IMR-90 (cell line): ENCODE data around the gene GSS. TPM values are rescaled to one million over a fixed set of nuclear protein-coding genes. Genes with fewer than 3 reads are reported as not detected.

Experiments used
- ATAC-seq: fragments of 200-7000 bp; cut with Tn5 transposase; 2 replicates; pipeline ENCODE4 v1.9.1; 2020; ENCODE audit warnings: low read depth, mild to moderate bottlenecking, moderate library complexity
- BruUV-seq: library from RNA; stranded (reverse); fragments of 400-500 nt; replicated peaks from 2 replicates; lab custom pipeline; 2021; lab: Mats Ljungman, UMichigan
- CTCF ChIA-PET: fragments of 300-600 bp; formaldehyde crosslinking; extraction: SDS; loops from one replicate; lab custom pipeline; 2021; ENCODE audit warnings: antibody characterized with exemption; lab: Yijun Ruan, JAX
- POLR2A ChIA-PET: fragments of 300-600 bp; sonication (Branson Sonifier 250); formaldehyde crosslinking; loops from one replicate; lab custom pipeline; 2022; ENCODE audit warnings: antibody characterized with exemption; ENCODE audit not compliant: unreplicated experiment; lab: Charles Lee
- DNase-seq: peaks from one replicate; pipeline ENCODE4 v3.0.0; 2013
- H2AFZ ChIP-seq: replicated peaks from 2 replicates; pipeline ENCODE3; 2013; ENCODE audit warnings: low read length, mild to moderate bottlenecking; ENCODE audit not compliant: poor library complexity
- H2AK5ac ChIP-seq: 2 replicates; pipeline ENCODE4 v1.6.1; 2013; ENCODE audit warnings: low read depth, low read length, inconsistent platforms
- H2AK9ac ChIP-seq: replicated peaks from 2 replicates; pipeline ENCODE3; 2013; ENCODE audit warnings: mild to moderate bottlenecking, low read depth, low read length, moderate library complexity; ENCODE audit not compliant: poor library complexity
- H2BK120ac ChIP-seq: 2 replicates; pipeline ENCODE4 v1.6.1; 2013; ENCODE audit warnings: low read depth, low read length, inconsistent platforms
- H2BK15ac ChIP-seq: 3 replicates; pipeline ENCODE4 v1.6.1; 2013; ENCODE audit warnings: low read depth, low read length, inconsistent platforms
- H2BK20ac ChIP-seq: 2 replicates; pipeline ENCODE4 v1.6.1; 2013; ENCODE audit warnings: low read depth, mild to moderate bottlenecking, inconsistent platforms, low read length, moderate library complexity
- H2BK5ac ChIP-seq: 2 replicates; pipeline ENCODE4 v1.6.1; 2013; ENCODE audit warnings: mild to moderate bottlenecking, low read depth, low read length, inconsistent platforms; ENCODE audit not compliant: poor library complexity, severe bottlenecking
- H3K14ac ChIP-seq: replicated peaks from 2 replicates; pipeline ENCODE4 v1.6.1; 2013; ENCODE audit warnings: low read depth, low read length, inconsistent platforms
- H3K18ac ChIP-seq: 2 replicates; pipeline ENCODE4 v1.6.1; 2013; ENCODE audit warnings: low read depth, low read length, control low read depth
- H3K23ac ChIP-seq: 2 replicates; pipeline ENCODE4 v1.6.1; 2013; ENCODE audit warnings: low read depth, low read length, inconsistent platforms
- H3K27ac ChIP-seq: 2 replicates; pipeline ENCODE4 v1.5.1; 2013; ENCODE audit warnings: mild to moderate bottlenecking, control low read depth, low read length; ENCODE audit not compliant: insufficient read depth
- H3K27me3 ChIP-seq: 2 replicates; pipeline ENCODE4 v1.6.1; 2013; ENCODE audit warnings: low read length; ENCODE audit not compliant: control insufficient read depth, insufficient read depth
- H3K36me3 ChIP-seq: 2 replicates; pipeline ENCODE4 v1.6.1; 2013; ENCODE audit warnings: low read length, mixed read lengths; ENCODE audit not compliant: control insufficient read depth, insufficient read depth
- H3K4ac ChIP-seq: 2 replicates; pipeline ENCODE4 v1.6.1; 2013; ENCODE audit warnings: low read depth, low read length, inconsistent platforms
- H3K4me1 ChIP-seq: 2 replicates; pipeline ENCODE4 v1.6.1; 2013; ENCODE audit warnings: low read length, mixed read lengths; ENCODE audit not compliant: control insufficient read depth, insufficient read depth
- H3K4me2 ChIP-seq: 2 replicates; pipeline ENCODE4 v1.6.1; 2013; ENCODE audit warnings: low read depth, mild to moderate bottlenecking, control low read depth, low read length, moderate library complexity
- H3K4me3 ChIP-seq: 2 replicates; pipeline ENCODE4 v1.5.1; 2013; ENCODE audit warnings: low read depth, mild to moderate bottlenecking, control low read depth, low read length, moderate library complexity; ENCODE audit not compliant: insufficient read depth
- H3K56ac ChIP-seq: 2 replicates; pipeline ENCODE4 v1.6.1; 2013; ENCODE audit warnings: low read length, inconsistent platforms; ENCODE audit not compliant: insufficient read depth; ENCODE audit errors: extremely low read depth
- H3K79me1 ChIP-seq, 2 experiments: 2 replicates each; pipeline ENCODE4 v1.6.1; 2013; ENCODE audit warnings: low read length in 2 of 2, inconsistent platforms in 1 of 2, low read depth in 1 of 2
- H3K9ac ChIP-seq: 2 replicates; pipeline ENCODE4 v1.6.1; 2013; ENCODE audit warnings: low read depth, low read length, control low read depth
- H3K9me1 ChIP-seq: 2 replicates; pipeline ENCODE4 v1.6.1; 2013; ENCODE audit warnings: low read length, inconsistent platforms; ENCODE audit not compliant: insufficient read depth
- H3K9me3 ChIP-seq: 2 replicates; pipeline ENCODE4 v1.6.1; 2013; ENCODE audit warnings: low read length; ENCODE audit not compliant: control insufficient read depth, insufficient read depth
- H4K20me1 ChIP-seq: 2 replicates; pipeline ENCODE4 v1.6.1; 2013; ENCODE audit warnings: low read length, inconsistent platforms; ENCODE audit not compliant: insufficient read depth
- H4K5ac ChIP-seq: 2 replicates; pipeline ENCODE4 v1.6.1; 2013; ENCODE audit warnings: mild to moderate bottlenecking, low read depth, low read length, control low read depth
- H4K8ac ChIP-seq, 2 experiments: 2 replicates each; pipeline ENCODE4 v1.6.1; 2013; ENCODE audit warnings: low read depth in 2 of 2, low read length in 2 of 2, control low read depth in 1 of 2, inconsistent platforms in 1 of 2
- H4K91ac ChIP-seq: 2 replicates; pipeline ENCODE4 v1.6.1; 2013; ENCODE audit warnings: low read depth, low read length, inconsistent platforms; ENCODE audit not compliant: insufficient read depth
- CEBPB ChIP-seq: IDR thresholded peaks from 2 replicates; pipeline ENCODE4 v1.6.1; 2012; ENCODE audit warnings: low read depth, low read length, improper control_type of control experiment
- CHD1 ChIP-seq: IDR thresholded peaks from 2 replicates; pipeline ENCODE4 v1.6.1; 2012; ENCODE audit warnings: low read depth, low read length, improper control_type of control experiment
- MXI1 ChIP-seq: IDR thresholded peaks from 2 replicates; pipeline ENCODE4 v1.6.1; 2012; ENCODE audit warnings: low read depth, mild to moderate bottlenecking, low read length, moderate library complexity, borderline replicate concordance
- RFX5 ChIP-seq: IDR thresholded peaks from 2 replicates; pipeline ENCODE4 v1.8.0; 2012; ENCODE audit warnings: low read depth, mild to moderate bottlenecking, low read length, moderate library complexity
- SMC3 ChIP-seq: fragments of 150-350 bp; IDR thresholded peaks from 2 replicates; pipeline ENCODE4 v1.6.1; 2016; ENCODE audit warnings: low read depth, mild to moderate bottlenecking, antibody characterized with exemption, low read length, moderate library complexity
- WGBS, 2 experiments: methylation state at CpG; one replicate each; pipeline versions ENCODE4 v1.1.5 to v1.1.7; 2013; ENCODE audit warnings: missing lambda C conversion rate in 2 of 2; ENCODE audit not compliant: insufficient read length in 1 of 2; ENCODE audit errors: extremely low coverage in 2 of 2; 5-methylcytosine and 5-hydroxymethylcytosine counted together
- dilution Hi-C: fragments of 300-500 bp; cut with HindIII; formaldehyde crosslinking; loops from one replicate; pipeline ENCODE4 v1.14.3; 2018; ENCODE audit warnings: low sequenced_read_pairs; ENCODE audit not compliant: unreplicated experiment
- in situ Hi-C: fragments of 300-500 bp; cut with MboI; formaldehyde crosslinking; loops from 3 replicates; pipeline ENCODE4 v1.14.3; 2019; ENCODE audit warnings: low sequenced_read_pairs, inconsistent platforms, mixed read lengths
- intact Hi-C: fragments of 100-400 bp; cut with micrococcal nuclease; formaldehyde crosslinking; loops from 2 replicates; pipeline ENCODE4 v1.10.0; 2022
- polyA plus RNA-seq, 3 experiments: library from polyadenylated mRNA; depleted of rRNA; stranded (reverse); fragments of >200 nt; gene quantifications; 2 replicates each; pipeline ENCODE4 v1.2.3, GENCODE V29; 2012; ENCODE audit warnings: low replicate concordance in 1 of 3
- total RNA-seq: library from RNA; depleted of rRNA; stranded (reverse); fragments of >200 nt; gene quantifications from 2 replicates; pipeline ENCODE4 v1.2.3, GENCODE V29; 2012

Gene GSS
- total and polyA plus RNA-seq, 2 of the 4 experiments (the other 2 are of a cell fraction) = 73.7 to 90.0 TPM

GRCh38 chr20:34983995-34984735 is 28.6 kb upstream of the GSS start:
- Histone ChIP-seq H3K9me3 (no peaks in the 10 kb centered on the region), H3K4me1 (no peaks in the 10 kb centered on the region), H4K8ac (no peak overlapping the region), H4K5ac (no peak overlapping the region), H3K4me2 (no peak overlapping the region), H4K91ac (no peak overlapping the region), H3K4ac (no peak overlapping the region), H4K20me1 (peaks cover 4% of the 10 kb centered on the region; the same call in 1 of the 2 replicates), H2BK5ac (no peak overlapping the region), H3K4me3 (no peak overlapping the region), H3K23ac (no peak overlapping the region), H2BK20ac (no peak overlapping the region), H3K56ac (no peak overlapping the region; the same call in 1 of the 2 replicates), H2AK9ac (peak overlapping the region; percentile 42), H3K9me1 (peaks cover 11% of the 10 kb centered on the region; the same call in 1 of the 2 replicates), H3K27me3 (peaks cover 31% of the 10 kb centered on the region), H3K36me3 (no peaks in the 10 kb centered on the region), H3K14ac (no peak overlapping the region), H2AFZ (no peak overlapping the region), H2BK120ac (no peak overlapping the region), H3K79me1 (no peaks in the 10 kb centered on the region), H2AK5ac (no peak overlapping the region), H2BK15ac (no peak overlapping the region), H3K27ac (no peak overlapping the region), H3K18ac (no peak overlapping the region), H3K9ac (no peak overlapping the region)
- TF ChIP-seq SMC3 (no peak), CHD1 (no peak), MXI1 (no peak), CEBPB (no peak), RFX5 (no peak)
- intact Hi-C loops = no loop called here
- no TSS peak for BruUV-seq
- ATAC-seq = no peak
- in situ Hi-C loops = no loop called here
- dilution Hi-C loops = no loop called here
- ChIA-PET POLR2A (no interaction called here), CTCF (interaction anchor here (0.6 kb wide), 1 partner anchor 189 kb away, joined by 3 read pairs; no protein-coding TSS in a partner anchor)
- no peak for DNase-seq
- 20% methylated on average over 1 of the region's 14 CpGs; no CpG with 5 or more reads in 1 of the 2 experiments for WGBS, 2 experiments
